ENCODE measurements around the gene ANKRD63.
A peak's percentile ranks its signal among the peaks of the same experiment; 100 is the strongest.

Gene ANKRD63

GRCh38 chr15:40254452-40254851, 28.4 kb downstream of the ANKRD63 start:
- Histone ChIP-seq H3K9ac (ENCODE audit: low read depth, low read length) (no peak overlapping the region), H3K36me3 (ENCODE audit: insufficient read depth, low read length) (no peaks in the 10 kb centered on the region), H3K27ac (ENCODE audit: low read depth, low read length) (no peak overlapping the region), H3K4me3 (ENCODE audit: low read length) (no peak overlapping the region), H3K27me3 (ENCODE audit: insufficient read depth, low read length) (peaks cover 43% of the 10 kb centered on the region), H3K9me3 (ENCODE audit: insufficient read depth, low read depth, low read length) (no peaks in the 10 kb centered on the region), H3K4me1 (ENCODE audit: insufficient read depth, low read length) (peaks cover 8% of the 10 kb centered on the region)
- WGBS = 93% methylated on average over 3 of the region's 3 CpGs

- no peaks in the 10 kb centered on the region for H3K36me3 ChIP-seq (ENCODE audit: insufficient read depth, low read length)
- 59% methylated on average over 28 of the region's 28 CpGs for WGBS
- H3K4me1 ChIP-seq (ENCODE audit: insufficient read depth, low read length) = peaks cover 3% of the 10 kb centered on the region; the same call in 1 of the 2 replicates
- no peaks in the 10 kb centered on the region for H3K9me3 ChIP-seq (ENCODE audit: insufficient read depth, low read depth, low read length)
- H3K4me3 ChIP-seq (ENCODE audit: low read length) = peak overlapping the region; percentile 60
- H3K27me3 ChIP-seq (ENCODE audit: insufficient read depth, low read length) = peaks cover 43% of the 10 kb centered on the region
- peak overlapping the region; percentile 63; the same call in 1 of the 2 replicates for H3K9ac ChIP-seq (ENCODE audit: low read depth, low read length)
- no peak overlapping the region for H3K27ac ChIP-seq (ENCODE audit: low read depth, low read length)
Observed at GRCh38 chr15:40253167-40253790, 29.6 kb downstream of the ANKRD63 start.

DNA sequence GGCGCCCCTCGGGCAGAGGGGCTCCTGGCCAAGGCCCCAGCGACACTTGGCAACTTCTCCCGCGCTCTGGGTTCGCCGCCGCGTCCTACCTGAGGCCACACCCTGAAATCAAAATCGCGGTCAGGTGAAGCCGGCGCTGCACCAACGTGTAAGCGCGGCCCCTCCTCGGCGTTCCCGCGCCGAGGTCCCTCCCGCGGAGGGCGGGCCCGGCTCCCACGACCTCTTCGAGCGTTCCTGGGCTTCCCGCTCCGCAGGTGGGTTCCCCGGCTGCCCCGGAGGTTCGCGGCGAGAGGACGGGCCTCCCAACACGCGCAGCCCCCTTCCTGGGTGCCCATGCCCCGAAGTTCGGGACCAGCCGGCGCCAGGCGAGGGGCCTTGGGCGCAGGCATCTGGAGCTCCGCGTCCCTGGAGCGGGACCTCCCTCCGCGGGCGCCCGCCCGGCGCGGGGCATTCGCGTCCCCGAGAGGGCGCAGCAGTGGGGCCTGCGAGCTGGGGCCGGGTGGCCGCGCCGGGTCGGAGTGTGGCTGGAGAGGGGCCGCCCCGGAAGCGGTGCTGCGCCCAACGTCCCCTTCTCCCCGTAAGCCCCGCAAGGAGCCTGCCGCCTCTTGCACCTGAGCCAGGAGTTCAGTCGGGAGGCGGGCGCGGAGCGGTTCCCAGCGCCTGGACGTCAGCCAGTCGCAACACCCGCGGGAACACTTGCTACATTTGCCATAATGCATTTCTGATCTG, 30.3 kb downstream of the ANKRD63 start:
- peak overlapping the region; percentile 60 for H3K4me3 ChIP-seq (ENCODE audit: low read length)
- H3K36me3 ChIP-seq (ENCODE audit: insufficient read depth, low read length) = no peaks in the 10 kb centered on the region
- H3K27ac ChIP-seq (ENCODE audit: low read depth, low read length) = no peak overlapping the region
- peak overlapping the region; percentile 63 for H3K9ac ChIP-seq (ENCODE audit: low read depth, low read length)
- H3K9me3 ChIP-seq (ENCODE audit: insufficient read depth, low read depth, low read length) = no peaks in the 10 kb centered on the region
- H3K4me1 ChIP-seq (ENCODE audit: insufficient read depth, low read length) = peaks cover 3% of the 10 kb centered on the region; the same call in 1 of the 2 replicates
- peaks cover 43% of the 10 kb centered on the region for H3K27me3 ChIP-seq (ENCODE audit: insufficient read depth, low read length)
- WGBS = 1% methylated on average over 82 of the region's 82 CpGs

GRCh38 chr15:40252141-40252437, 30.8 kb downstream of the ANKRD63 start:
- H3K4me1 ChIP-seq (ENCODE audit: insufficient read depth, low read length) = peaks cover 3% of the 10 kb centered on the region; the same call in 1 of the 2 replicates
- H3K9ac ChIP-seq (ENCODE audit: low read depth, low read length) = peak overlapping the region; percentile 63; the same call in 1 of the 2 replicates
- H3K27me3 ChIP-seq (ENCODE audit: insufficient read depth, low read length) = peaks cover 43% of the 10 kb centered on the region
- no peak overlapping the region for H3K27ac ChIP-seq (ENCODE audit: low read depth, low read length)
- H3K9me3 ChIP-seq (ENCODE audit: insufficient read depth, low read depth, low read length) = no peaks in the 10 kb centered on the region
- no peaks in the 10 kb centered on the region for H3K36me3 ChIP-seq (ENCODE audit: insufficient read depth, low read length)
- WGBS = 46% methylated on average over 27 of the region's 27 CpGs
- H3K4me3 ChIP-seq (ENCODE audit: low read length) = peak overlapping the region; percentile 60

DNA sequence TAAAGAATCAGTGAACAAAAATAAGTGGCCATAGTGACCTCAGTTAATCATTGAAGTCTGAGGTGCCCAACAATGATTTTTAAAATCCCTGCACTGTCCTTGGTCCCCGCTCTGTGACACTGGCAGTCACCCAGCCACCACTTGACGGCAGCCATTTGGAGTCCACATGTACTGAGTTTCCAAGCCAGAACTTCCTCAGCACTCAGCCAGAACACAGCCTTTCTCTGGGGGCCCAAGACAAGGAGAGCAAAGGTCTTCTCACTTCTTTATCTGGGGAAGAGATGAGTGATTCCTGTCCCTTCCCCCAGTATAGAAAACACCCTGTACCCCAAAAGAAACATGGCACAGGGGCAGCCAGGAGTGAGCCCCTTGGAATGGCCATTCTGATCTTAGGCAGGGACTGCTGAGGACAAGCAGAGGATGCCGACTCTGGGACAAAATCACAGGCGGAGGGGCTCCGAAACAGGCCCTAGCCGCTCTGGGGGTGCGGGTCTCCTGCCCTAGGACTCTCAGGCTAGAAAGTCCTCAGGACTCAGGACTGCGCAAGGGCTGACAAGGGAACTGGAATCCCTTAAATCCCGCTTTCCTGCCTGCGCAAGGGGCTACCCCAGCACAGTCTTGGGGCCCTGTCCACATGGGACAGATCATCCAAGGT, 31.3 kb downstream of the ANKRD63 start:
- no peaks in the 10 kb centered on the region for H3K9me3 ChIP-seq (ENCODE audit: insufficient read depth, low read depth, low read length)
- H3K27ac ChIP-seq (ENCODE audit: low read depth, low read length) = no peak overlapping the region
- H3K9ac ChIP-seq (ENCODE audit: low read depth, low read length) = 0 out of 2 replicates have a peak overlapping the region, but pooled peaks have one; percentile 63
- no peaks in the 10 kb centered on the region for H3K36me3 ChIP-seq (ENCODE audit: insufficient read depth, low read length)
- no peak overlapping the region for H3K4me3 ChIP-seq (ENCODE audit: low read length)
- WGBS = 89% methylated on average over 10 of the region's 10 CpGs
- H3K4me1 ChIP-seq (ENCODE audit: insufficient read depth, low read length) = peaks cover 3% of the 10 kb centered on the region; the same call in 1 of the 2 replicates
- H3K27me3 ChIP-seq (ENCODE audit: insufficient read depth, low read length) = peaks cover 43% of the 10 kb centered on the region

DNA sequence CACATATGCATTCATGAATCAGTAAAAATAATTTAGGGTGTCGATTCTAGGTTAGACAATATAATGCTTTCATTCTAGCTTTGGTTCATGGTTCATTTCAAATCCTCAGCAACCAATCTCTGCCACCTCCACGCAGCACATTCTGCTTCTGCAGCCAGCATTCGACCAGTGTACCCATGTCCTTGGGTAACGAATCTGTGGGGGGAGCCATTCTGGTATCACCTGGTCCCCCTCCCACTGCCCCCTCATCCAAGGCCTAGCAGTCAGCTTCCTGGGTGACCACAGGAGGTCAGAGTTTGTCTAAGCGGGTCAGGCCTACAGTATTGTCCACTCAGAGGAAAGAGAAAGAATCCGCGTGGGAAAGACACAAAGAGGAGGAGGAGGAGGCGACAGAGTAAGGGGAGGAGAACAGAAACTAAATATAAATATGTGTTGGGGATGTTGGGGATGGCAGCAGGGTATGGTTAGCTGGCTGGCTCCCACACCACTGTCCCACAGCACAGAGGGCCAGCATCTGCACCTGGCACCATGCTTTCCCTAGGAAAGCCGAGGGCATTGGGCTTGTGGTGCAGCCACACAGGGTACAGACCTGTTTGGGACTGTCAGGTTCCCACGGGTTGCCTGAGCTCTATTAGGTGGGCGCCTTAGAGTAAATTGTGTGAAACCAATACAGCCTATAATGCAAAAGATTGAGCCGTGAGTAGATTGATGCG, 31.9 kb downstream of the ANKRD63 start:
- H3K4me1 ChIP-seq (ENCODE audit: insufficient read depth, low read length) = peaks cover 3% of the 10 kb centered on the region; the same call in 1 of the 2 replicates
- no peak overlapping the region for H3K4me3 ChIP-seq (ENCODE audit: low read length)
- H3K27ac ChIP-seq (ENCODE audit: low read depth, low read length) = no peak overlapping the region
- no peaks in the 10 kb centered on the region for H3K36me3 ChIP-seq (ENCODE audit: insufficient read depth, low read length)
- H3K9me3 ChIP-seq (ENCODE audit: insufficient read depth, low read depth, low read length) = no peaks in the 10 kb centered on the region
- WGBS = 82% methylated on average over 13 of the region's 13 CpGs
- H3K9ac ChIP-seq (ENCODE audit: low read depth, low read length) = no peak overlapping the region
- peaks cover 43% of the 10 kb centered on the region for H3K27me3 ChIP-seq (ENCODE audit: insufficient read depth, low read length)

DNA sequence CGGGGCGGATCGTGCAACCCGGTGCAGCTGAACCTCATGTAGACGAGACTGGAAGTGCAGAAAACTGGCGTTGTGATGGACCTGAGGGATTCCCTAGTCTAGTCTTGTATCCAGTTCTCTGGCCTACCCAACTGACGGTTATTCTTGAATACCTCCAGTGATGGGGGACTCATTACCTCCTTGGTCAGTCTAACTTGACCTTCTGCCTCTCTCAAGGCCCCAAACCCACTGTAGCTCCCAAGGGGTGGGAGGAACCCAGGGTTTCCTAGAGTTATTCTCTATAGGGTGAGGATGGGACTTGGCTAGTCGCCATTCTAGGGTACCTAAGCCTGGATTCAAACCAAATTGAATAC, 32.6 kb downstream of the ANKRD63 start:
- Histone ChIP-seq H3K4me3 (ENCODE audit: low read length) (no peak overlapping the region), H3K27ac (ENCODE audit: low read depth, low read length) (no peak overlapping the region), H3K9me3 (ENCODE audit: insufficient read depth, low read depth, low read length) (no peaks in the 10 kb centered on the region), H3K4me1 (ENCODE audit: insufficient read depth, low read length) (peaks cover 8% of the 10 kb centered on the region; the same call in 1 of the 2 replicates), H3K27me3 (ENCODE audit: insufficient read depth, low read length) (peaks cover 43% of the 10 kb centered on the region), H3K36me3 (ENCODE audit: insufficient read depth, low read length) (no peaks in the 10 kb centered on the region), H3K9ac (ENCODE audit: low read depth, low read length) (no peak overlapping the region)
- WGBS = 96% methylated on average over 7 of the region's 8 CpGs

DNA sequence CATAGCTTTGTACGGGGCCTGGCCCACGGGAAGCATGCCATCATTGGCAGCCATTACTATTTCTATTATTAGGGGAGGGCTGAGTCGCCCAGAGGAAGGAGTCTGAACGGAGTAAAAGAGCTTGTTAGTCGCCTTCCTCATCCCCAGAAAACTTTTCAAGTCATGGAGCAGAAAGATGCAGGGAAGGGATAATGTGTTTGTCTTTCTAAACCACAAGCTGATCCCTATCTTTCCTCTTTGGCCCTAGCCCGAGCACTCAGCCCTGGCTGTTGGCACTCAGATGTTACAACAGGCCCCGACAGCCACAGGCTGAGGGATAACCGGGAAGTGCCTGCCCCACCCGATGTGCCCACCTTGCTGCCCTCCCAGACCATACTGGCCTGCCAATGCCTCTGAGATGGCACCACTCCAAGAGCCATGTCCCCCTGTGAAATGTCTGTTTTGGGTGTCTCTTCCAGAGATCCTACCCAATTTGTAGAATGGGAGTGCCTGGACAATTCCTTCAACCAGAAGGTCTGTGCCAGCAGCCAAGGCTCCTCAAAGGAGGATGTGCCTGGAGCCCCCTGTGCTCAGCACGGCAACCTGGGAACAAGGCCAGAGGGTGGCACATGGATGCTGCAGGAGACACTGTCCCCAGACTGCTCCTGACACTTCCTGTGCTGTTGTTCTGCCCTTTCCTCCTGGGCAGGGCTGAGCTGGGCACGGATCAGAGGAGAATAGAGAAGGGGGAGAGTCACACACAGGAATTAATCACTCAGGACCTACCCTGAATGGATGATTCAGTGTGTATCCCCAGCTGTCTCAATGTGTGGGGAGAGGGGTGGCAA, 33.2 kb downstream of the ANKRD63 start:
- Histone ChIP-seq H3K9ac (ENCODE audit: low read depth, low read length) (no peak overlapping the region), H3K27me3 (ENCODE audit: insufficient read depth, low read length) (peaks cover 43% of the 10 kb centered on the region), H3K4me3 (ENCODE audit: low read length) (no peak overlapping the region), H3K4me1 (ENCODE audit: insufficient read depth, low read length) (peaks cover 9% of the 10 kb centered on the region; the same call in 1 of the 2 replicates), H3K27ac (ENCODE audit: low read depth, low read length) (no peak overlapping the region), H3K36me3 (ENCODE audit: insufficient read depth, low read length) (no peaks in the 10 kb centered on the region), H3K9me3 (ENCODE audit: insufficient read depth, low read depth, low read length) (no peaks in the 10 kb centered on the region)
- 86% methylated on average over 10 of the region's 11 CpGs for WGBS

GRCh38 chr15:40248006-40248783, 34.7 kb downstream of the ANKRD63 start:
- no peaks in the 10 kb centered on the region for H3K36me3 ChIP-seq (ENCODE audit: insufficient read depth, low read length)
- no peak overlapping the region for H3K9ac ChIP-seq (ENCODE audit: low read depth, low read length)
- WGBS = 93% methylated on average over 17 of the region's 17 CpGs
- H3K4me3 ChIP-seq (ENCODE audit: low read length) = no peak overlapping the region
- H3K9me3 ChIP-seq (ENCODE audit: insufficient read depth, low read depth, low read length) = no peaks in the 10 kb centered on the region
- peaks cover 6% of the 10 kb centered on the region; the same call in 1 of the 2 replicates for H3K4me1 ChIP-seq (ENCODE audit: insufficient read depth, low read length)
- H3K27ac ChIP-seq (ENCODE audit: low read depth, low read length) = no peak overlapping the region
- H3K27me3 ChIP-seq (ENCODE audit: insufficient read depth, low read length) = peaks cover 30% of the 10 kb centered on the region
